H1 (cell line): ENCODE data around the gene FRRS1.

ENCODE experiments used
- EP300 ChIP-seq, 2 experiments: IDR thresholded peaks; 1 replicate in 1 of 2; 2 replicates in 1 of 2; pipeline ENCODE4 v1.6.1; 2011 to 2012; ENCODE audit warnings: low read depth in 2 of 2, low read length in 2 of 2, mild to moderate bottlenecking in 2 of 2, borderline replicate concordance in 1 of 2, inconsistent platforms in 1 of 2, moderate library complexity in 1 of 2
- KDM5A ChIP-seq: fragments of 200-600 bp; IDR thresholded peaks from 2 replicates; pipeline ENCODE4 v1.7.1; 2012; ENCODE audit warnings: mild to moderate bottlenecking, low read length, inconsistent platforms, mixed read lengths
- POLR2A ChIP-seq, 2 experiments: IDR thresholded peaks; 1 replicate in 1 of 2; 2 replicates in 1 of 2; pipeline ENCODE4 v1.6.1; 2011; ENCODE audit warnings: low read depth in 2 of 2, low read length in 2 of 2, mild to moderate bottlenecking in 2 of 2; ENCODE audit errors: control extremely low read depth in 1 of 2
- POLR2AphosphoS5 ChIP-seq: IDR thresholded peaks from 2 replicates; pipeline ENCODE4 v1.6.1; 2011; ENCODE audit warnings: low read depth, low read length
- SP1 ChIP-seq: IDR thresholded peaks from 2 replicates; pipeline ENCODE4 v1.6.1; 2011; ENCODE audit warnings: low read depth, low read length
- SP2 ChIP-seq: IDR thresholded peaks from 2 replicates; pipeline ENCODE4 v1.6.1; 2012; ENCODE audit warnings: mild to moderate bottlenecking, low read length, inconsistent platforms
- SP4 ChIP-seq: IDR thresholded peaks from 2 replicates; pipeline ENCODE4 v1.6.1; 2012; ENCODE audit warnings: low read length, inconsistent platforms
- SUZ12 ChIP-seq: fragments of 200-600 bp; sonication (generic); IDR thresholded peaks from 2 replicates; pipeline ENCODE4 v1.6.1; 2012; ENCODE audit warnings: mild to moderate bottlenecking, inconsistent platforms, low read length, moderate library complexity, mixed read lengths
- TF ChIP-seq, protein P1 (sequence below), 3 experiments: IDR thresholded peaks; 1 replicate in 2 of 3; 2 replicates in 1 of 3; pipeline versions ENCODE4 v1.5.1 to v1.6.1; 2011; ENCODE audit warnings: low read length in 3 of 3, mild to moderate bottlenecking in 3 of 3, inconsistent platforms in 2 of 3, low read depth in 1 of 3, moderate library complexity in 1 of 3; ENCODE audit not compliant: insufficient read depth in 1 of 3; ENCODE audit errors: control extremely low read depth in 1 of 3

GRCh38 chr1:99726407-99726806, 40.0 kb downstream of the FRRS1 start:
- TF ChIP-seq POLR2AphosphoS5 = no peak
- TF ChIP-seq SP4 = no peak
- TF ChIP-seq SP1 = no peak
- no peak for TF ChIP-seq POLR2A (IDR thresholded peaks at IDR 0.05; ENCODE audit: control extremely low read depth in 1 of 2, low read depth in 2 of 2, low read length in 2 of 2)
- TF ChIP-seq KDM5A = no peak
- TF ChIP-seq, protein P1, sequence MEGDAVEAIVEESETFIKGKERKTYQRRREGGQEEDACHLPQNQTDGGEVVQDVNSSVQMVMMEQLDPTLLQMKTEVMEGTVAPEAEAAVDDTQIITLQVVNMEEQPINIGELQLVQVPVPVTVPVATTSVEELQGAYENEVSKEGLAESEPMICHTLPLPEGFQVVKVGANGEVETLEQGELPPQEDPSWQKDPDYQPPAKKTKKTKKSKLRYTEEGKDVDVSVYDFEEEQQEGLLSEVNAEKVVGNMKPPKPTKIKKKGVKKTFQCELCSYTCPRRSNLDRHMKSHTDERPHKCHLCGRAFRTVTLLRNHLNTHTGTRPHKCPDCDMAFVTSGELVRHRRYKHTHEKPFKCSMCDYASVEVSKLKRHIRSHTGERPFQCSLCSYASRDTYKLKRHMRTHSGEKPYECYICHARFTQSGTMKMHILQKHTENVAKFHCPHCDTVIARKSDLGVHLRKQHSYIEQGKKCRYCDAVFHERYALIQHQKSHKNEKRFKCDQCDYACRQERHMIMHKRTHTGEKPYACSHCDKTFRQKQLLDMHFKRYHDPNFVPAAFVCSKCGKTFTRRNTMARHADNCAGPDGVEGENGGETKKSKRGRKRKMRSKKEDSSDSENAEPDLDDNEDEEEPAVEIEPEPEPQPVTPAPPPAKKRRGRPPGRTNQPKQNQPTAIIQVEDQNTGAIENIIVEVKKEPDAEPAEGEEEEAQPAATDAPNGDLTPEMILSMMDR (IDR thresholded peaks at IDR 0.05; ENCODE audit: control extremely low read depth in 1 of 3, insufficient read depth in 1 of 3, low read depth in 1 of 3, low read length in 3 of 3) = no peak
- no peak for TF ChIP-seq SP2
- no peak for TF ChIP-seq EP300 (IDR thresholded peaks at IDR 0.05; ENCODE audit: borderline replicate concordance in 1 of 2, low read depth in 2 of 2, low read length in 2 of 2)
- no peak for TF ChIP-seq SUZ12
